ENCODE measurements around the gene TSR1. TPM values are rescaled to one million over a fixed set of nuclear protein-coding genes. Genes with fewer than 3 reads are reported as not detected.
A peak's percentile ranks its signal among the peaks of the same experiment; 100 is the strongest.

TSR1 gene
- total RNA-seq = 34.5 TPM
- long read RNA-seq, full-length matches to known transcripts = 73 of 118 reads
- long read RNA-seq, partial matches to known transcripts = 25 of 118 reads
- long read RNA-seq, other reads (novel, unspliced or antisense) = 20 of 118 reads

DNA sequence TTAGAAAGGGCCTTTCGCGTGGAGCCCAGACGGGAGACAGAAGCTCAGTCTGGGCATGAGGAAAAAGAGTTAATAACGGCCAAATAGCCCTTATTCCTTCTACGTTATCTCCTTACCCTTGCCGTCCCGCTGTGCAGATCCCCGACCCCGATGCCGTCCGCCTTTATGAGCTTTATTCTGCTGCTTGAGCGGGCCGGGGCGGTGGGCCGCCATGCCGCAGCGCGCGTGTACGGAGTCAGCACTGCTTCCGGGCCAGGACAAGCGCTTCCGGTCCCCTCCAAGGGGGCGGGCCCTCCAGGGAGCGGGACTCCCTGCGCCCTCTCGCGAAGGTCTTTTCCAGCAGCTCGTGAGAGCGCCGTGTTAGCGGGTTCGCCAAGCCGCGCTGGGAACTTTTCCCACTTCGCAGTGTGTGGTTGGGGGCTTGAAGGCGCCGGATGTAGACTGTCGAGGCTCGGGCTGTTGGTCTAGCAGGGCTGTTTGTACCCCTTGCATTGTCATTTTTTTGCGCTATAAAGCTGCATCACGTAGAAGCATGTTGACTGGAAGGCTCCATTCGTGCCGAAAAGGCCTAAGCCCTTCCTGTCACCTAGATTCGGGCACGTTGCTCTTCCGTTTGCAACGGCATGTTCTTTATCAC lies at the start of gene TSR1:
Gene TSR1 (minus strand): TSS at position 243 of the 637 bp plus-strand sequence. CDS start 30 bp downstream, at position 213.
- peak; percentile 96 for DNase-seq (ENCODE audit: low spot score)

DNA sequence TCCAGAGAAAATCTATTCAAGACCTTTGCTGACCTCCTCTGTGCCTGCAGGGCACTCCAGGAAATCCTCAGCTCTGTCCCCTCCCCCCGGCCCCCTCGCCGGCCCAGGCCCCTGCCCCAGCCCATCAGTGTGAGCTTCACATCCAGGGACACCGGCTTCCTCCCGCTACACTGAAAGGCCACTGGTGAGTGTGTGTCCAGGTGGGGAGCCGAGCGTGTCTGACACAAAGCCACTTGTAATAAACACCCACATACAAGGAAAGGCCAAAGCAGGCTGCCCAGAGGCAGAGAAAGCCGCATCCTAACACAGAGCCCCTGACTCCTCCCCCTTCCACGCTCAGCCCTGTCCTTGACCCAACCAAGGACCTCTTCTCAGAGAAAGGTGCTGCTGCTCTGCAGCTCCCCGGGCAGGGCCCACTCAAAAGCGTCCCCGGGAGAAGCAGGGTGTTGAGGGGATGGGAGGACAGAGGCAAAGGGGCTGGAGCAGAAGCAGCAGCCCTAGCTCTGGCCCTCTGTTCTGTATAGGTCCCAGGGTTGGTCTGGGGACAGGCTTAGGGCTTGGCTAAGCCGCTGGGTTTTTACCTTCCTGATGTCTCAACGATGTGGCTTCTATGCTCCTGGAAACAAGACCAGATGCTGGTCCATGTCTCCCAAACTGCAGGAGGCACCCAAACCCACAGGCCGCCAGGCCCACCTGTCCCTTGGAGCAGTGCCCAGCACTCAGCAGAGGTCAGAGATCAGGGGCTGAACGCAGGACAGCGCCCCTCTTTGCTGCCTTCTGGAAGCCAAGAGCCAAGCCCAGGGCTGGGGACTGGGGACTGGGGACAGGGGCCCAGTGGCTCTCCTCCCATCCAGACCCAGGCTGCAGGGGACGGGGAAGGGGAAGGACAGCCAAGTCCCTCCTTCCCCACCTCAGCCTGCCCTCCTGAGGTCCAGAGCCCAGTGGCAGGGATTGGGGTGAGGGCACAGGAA lies 49.3 kb upstream of the TSR1 start:
- DNase-seq (ENCODE audit: low spot score) = no peak

DNA sequence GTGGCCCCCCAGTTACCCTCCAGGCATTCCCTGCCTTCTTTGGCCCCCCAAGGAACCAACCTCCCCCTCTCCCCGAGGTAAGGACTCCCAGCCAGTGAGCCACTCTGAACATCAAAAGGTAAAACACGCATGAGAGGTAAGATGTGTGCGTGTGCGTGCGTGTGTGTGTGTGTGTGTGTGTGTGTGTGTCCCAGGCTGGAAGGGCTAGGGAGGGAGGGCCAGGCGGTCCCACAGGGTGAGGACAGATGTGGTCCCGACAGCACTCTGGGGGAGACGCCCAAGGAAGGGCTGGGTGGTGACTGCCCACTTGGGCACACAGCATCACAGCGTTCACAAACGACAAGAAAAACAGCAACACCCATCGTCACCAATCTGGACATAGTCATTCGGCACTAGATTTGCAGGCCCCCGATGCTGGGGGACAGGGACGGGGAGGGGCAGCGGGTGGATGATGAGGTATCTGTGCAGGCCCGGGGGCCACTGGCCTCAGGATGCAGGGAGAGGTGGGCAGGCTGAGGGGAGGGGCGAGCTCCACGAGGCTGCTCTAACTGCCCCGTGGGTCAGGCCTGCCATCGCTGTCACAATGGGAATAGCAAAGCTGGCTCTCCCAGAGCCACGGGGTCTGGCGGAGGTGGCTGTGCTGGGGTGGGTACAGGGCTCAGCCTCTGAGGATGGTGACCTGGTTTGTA lies 48.3 kb upstream of the TSR1 start:
- DNase-seq (ENCODE audit: low spot score) = no peak

DNA sequence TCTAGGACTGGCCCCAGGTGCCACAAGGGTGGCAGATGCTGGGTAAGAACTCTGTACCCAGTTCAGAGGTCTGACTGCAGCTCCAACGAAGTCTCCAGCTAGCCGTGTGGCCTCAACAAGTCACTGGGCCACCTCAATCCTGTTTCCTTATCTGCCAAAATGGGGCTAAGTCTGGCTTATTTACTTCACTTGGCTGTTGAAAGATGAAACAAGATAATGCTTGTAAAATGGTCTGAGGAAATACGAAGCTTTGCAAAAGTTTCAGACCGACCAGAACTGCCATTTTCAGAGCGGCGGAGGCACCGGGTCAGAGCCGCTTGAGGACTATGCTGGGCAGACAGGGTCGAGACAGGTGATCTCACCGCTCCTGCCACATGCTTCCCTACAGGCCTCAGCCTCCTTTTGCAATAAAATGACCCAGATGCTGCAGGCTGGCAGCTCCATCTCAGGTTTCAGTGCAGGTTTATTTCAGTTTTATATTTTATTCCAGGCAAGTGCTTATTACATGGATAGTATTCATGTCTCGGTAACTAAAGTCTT lies 47.4 kb upstream of the TSR1 start:
- no peak for DNase-seq (ENCODE audit: low spot score)

DNA sequence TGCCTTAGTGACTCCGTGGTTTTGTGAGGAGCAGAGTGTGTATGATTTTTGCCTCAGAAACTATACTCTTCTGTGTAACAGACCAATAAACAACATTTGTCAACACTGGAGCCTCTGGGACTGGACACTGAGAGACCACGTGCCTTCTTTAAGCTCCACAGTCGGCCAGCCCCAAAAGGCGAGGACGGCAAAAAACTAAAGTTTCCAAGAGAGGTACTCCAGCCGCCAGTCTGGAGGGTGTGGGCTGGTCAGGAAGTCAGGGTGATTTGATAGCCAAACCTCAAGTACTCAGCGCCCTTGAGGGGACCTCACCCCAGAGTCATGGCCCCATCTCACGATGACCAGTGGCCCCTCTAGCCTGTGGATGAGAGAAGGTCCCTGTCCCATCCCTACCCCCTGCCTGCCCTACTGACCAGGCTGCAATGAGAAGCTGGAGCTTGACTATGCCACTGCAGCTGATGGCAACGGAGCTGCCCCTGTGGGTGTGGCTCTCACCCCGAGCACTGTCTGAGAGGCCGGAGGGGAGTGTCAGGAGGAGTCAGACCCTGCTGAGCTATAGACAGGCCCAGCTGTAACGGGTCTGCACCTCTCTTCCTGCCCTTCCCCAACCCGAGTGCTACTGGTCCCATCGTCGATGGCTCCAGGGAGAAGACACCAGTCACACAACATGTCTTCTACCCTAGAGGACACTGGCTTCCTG lies 44.8 kb upstream of the TSR1 start:
- no peak for DNase-seq (ENCODE audit: low spot score)

DNA sequence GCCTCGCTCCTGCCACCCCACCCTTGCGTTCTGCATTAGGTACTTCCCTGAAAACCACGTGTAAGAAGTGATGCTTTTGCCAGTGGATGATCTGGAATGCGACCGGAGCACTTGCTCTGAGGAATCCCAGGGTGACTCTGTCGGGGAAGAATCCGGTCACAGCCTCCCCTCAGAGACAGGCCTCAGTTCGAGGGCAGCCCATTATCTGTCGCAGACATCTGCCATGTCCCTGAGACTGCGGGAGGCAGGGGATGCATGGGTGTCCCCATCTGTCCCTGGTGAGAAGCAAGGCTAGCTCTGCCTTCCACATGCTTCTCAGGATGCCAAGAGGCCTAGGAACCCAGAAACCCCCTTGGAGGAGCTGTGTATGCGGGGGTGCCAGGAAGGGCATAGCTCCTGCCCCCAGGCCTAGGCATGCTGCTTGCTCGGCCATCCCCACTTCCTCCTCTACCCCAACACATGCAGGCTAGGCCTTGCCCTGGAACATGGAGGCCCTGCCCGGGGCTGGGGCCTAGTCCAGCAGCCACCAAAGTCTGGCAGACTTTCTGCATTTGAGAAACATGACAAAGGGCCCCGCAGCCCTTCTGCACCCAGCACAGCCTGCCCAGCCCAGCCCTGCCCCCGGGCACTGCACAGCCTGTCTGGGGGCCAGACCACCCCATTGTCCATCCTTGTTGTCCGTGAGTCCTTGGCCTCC lies 44.1 kb upstream of the TSR1 start:
- no peak for DNase-seq (ENCODE audit: low spot score)

DNA sequence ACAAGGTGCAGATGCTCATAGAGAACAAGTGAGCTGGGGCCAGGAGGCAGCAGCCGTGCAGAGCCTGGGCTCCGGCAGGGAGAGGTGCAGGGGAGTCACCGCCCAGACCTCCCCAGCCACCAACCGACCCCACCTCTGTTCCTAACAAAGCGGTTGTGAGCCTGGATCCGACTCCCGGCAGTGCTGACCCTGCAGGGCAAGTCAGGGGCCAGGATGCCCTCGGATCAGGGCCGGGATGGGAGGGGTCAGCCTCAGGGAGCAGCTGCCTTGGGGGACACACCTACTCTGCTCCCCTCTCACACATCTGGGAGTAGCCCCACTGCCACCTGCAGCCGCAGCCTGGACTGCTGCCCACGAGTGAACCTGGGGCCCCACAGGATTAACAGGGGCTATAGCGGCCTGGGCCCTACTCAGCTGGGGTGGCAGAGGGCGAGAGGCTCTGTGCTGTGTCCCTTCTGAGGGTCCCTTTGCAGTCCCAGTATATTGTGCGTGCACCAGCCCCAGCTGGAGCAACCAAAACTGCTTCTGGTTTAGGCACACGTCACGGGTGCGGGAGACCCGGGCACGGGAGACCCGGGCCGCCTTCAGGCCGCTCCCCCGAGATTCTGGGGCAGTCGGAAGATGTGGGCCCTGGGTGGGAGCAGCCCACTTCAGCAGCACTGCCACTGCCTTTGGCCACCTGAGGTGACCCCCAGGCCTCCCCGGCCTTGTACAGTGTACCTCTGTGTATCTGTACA lies 43.4 kb upstream of the TSR1 start:
- DNase-seq (ENCODE audit: low spot score) = no peak

DNA sequence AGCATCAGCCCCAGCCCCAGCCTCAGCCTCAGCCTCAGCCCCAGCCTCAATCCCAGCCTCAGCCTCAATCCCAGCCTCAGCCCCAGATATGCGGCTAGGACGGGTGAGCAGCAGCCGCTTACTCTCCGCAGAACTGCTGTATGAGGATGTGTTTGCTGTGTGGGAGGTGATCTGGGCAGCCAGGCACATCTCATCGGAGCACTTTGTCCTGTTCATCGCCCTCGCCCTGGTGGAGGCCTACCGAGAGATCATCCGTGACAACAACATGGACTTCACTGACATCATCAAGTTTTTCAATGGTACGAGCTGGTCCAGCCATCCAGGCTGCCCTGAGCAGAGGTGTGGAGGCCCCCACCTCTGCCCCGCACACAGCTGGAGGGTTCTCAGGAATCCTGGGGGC lies 42.6 kb upstream of the TSR1 start:
- no peak for DNase-seq (ENCODE audit: low spot score)

DNA sequence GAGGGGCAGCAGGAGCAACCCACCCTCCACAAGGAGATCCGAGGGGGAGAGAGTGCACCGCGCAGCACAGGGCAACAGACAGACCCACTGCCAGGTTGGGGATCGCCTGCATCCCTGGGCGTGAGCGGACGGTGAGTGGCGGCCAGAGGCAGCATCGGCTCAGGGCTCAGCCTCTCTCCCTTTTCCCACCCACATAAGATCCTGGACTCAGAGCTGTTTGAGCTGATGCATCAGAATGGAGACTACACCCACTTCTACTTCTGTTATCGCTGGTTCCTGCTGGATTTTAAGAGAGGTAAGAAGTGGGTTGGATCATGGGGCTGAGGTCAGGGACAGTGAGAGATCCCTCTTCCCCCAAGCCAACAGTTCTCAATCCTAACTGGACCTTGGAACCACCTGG lies 41.4 kb upstream of the TSR1 start:
- DNase-seq (ENCODE audit: low spot score) = no peak

DNA sequence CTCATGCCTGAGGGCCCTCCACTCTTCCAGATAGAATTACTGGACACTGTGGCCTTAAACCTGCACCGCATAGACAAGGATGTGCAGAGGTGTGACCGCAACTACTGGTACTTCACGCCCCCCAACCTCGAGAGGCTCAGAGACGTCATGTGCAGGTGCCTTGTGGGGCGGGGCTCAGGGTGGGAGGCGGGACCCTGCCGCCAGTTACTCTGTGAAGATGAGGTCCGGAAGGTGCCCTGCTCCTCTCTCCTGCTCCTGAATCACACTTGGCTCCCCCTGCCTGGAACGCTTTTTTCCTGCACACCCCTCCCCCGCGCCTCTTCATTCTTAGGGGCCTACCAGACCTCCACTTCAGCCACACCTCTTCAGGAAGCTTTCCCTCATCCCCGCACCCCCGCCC lies 39.9 kb upstream of the TSR1 start:
- no peak for DNase-seq (ENCODE audit: low spot score)

DNA sequence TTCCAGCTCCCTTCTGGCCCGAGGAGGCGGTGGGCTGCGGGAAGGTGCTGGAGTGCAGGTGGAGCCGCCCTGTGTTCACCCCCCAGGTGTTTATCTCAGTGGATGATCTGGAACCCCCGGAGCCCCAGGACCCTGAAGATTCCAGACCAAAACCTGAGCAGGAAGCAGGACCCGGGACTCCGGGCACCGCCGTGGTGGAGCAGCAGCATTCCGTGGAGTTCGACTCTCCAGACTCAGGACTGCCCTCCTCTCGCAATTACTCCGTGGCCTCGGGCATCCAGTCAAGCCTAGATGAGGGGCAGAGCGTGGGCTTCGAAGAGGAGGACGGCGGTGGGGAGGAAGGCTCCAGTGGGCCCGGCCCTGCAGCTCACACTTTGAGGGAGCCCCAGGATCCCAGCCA lies 39.1 kb upstream of the TSR1 start:
- no peak for DNase-seq (ENCODE audit: low spot score)

DNA sequence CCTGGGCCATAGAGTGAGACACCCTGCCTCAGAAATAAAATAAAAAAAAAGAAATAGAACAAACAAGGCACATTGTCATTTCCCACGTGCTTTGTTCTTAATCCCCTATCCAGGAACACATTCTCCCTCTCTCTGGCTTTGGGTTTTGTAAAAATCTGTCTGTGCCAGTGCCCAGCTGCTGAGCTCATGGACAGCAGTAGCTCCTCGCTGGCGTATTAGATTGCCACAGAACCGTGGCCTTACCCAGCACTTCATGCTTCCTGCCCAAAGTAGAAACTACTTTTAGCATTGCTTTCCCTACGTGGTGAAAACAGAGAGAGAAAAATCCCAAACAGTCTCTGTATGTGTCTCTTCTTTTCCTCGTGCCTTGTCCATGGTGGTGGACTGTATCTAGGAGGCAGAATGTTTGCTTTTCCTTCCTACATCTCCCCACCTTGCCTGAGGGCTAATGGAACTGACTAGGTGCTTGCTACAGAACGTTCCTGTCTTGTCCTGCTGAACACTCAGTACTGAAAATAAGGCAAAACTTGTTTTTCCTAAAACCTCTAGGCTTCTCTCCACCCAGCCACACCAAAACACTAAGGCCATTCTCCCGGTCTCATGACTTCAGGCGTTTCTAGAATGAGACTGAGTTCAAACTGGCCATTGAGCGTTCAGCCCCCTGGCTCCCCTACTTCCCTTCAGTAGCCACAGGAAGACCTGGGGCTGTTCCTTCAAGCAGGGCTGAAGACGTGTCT lies 38.5 kb upstream of the TSR1 start:
- no peak for DNase-seq (ENCODE audit: low spot score)

DNA sequence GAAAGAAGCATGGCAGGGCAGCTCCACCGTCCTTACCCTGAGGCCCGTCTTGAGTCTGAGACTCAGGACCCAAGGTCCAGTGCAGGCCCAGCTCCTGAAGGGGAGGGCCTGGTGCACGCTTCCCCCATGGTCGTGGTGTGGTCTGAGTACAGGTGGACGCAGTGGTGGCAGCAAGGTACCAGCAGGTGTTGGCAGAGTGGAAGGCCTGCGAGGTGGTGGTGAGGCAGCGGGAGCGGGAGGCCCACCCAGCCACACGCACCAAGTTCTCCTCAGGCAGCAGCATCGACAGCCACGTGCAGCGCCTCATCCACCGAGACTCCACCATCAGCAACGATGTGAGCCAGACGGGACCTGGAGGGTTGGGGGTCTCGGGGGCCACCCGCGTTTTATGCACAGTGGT lies 36.9 kb upstream of the TSR1 start:
- no peak for DNase-seq (ENCODE audit: low spot score)

DNA sequence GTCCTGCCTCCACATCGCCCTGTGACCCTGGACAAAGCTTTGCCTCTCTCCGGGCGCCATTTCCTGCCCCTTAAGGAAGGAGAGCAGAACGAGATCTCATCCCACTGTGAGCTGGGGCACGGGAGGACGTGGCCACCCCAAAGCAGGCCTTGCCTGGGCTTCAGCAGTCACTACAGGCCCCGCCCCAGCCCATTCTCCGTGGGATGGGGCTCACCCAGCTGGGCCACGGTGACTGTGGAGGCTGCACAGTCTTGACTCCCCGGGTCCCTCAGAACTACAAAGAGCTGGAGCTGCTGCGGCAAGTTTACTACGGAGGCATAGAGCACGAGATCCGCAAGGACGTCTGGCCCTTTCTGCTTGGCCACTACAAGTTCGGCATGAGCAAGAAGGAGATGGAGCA lies 36.4 kb upstream of the TSR1 start:
- DNase-seq (ENCODE audit: low spot score) = no peak

DNA sequence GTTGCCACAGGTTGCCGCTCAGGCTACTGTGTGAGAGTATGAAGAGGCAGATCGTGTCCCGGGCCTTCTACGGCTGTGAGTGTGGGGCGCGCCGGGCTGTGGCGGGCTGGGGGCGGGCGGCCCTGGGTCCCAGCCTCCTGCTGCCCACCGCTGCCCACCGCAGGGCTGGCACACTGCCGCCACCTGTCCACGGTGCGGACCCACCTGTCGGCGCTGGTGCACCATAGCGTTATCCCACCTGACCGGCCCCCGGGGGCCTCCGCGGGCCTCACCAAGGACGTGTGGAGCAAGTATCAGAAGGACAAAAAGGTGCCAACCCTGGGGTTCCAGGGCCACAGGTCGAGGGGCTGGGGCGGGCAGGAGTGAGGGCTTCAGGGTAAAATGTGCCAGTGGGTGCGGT lies 35.9 kb upstream of the TSR1 start:
- DNase-seq (ENCODE audit: low spot score) = no peak

DNA sequence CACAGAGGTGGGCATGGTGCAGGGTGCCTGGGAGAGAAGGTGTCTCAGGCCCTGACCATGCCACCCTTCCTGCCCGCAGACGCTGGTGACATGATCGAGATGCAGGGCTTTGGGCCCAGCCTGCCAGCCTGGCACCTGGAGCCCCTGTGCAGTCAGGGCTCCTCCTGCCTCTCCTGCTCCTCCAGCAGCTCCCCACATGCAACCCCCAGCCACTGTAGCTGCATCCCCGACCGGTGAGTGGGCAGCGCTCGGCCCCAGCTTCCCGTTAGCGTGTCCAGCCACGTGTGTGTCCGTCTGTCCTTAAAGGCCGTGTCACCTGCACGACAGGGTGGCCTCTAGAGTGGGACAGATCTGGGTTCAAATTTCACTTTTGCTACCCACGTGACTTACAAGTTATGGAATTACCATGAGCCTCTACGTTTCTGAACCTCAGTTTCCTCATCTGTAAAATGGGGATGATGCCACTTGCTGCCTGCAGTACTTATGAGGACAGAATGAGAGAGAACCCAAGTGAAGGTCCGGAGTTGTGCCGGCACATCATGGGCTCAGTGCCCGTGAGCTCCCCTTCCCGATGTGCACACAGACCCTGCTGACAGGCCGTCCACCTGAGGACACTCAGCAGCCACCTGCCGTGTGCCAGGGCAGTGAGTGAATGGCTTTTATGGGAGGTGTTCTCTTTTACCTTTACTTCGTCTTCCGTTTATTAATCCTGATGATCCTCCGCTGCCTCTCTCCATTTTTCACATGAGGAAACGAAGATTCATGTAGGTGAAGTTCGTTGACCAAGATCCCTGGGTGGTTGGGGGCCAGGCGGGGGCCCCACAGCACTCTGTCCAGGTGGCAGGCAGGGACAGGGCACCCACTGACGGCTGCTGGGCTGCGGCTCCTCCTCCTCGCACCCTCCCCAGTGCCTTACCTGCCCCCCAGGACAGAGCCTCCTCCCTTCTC lies 35.2 kb upstream of the TSR1 start:
- no peak for DNase-seq (ENCODE audit: low spot score)

DNA sequence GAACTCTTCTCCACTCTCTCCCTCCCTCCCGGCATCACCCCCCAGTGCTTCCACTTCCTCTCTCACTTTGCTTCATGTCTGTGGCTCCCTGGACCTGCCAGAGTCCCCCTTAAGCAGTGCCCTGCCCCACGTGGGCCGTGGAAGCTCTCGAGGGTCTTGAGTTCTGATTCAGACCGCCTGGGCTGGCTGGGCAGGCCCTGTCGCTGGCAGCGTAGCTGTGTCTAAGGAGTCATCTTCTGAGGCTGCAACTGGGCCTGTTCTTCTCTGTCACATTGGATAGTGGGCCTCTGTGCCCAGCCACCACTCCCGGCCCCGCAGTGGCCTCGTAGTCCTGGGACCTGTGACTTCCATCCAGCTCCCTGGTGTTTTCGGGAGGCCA lies 33.9 kb upstream of the TSR1 start:
- DNase-seq (ENCODE audit: low spot score) = no peak

Data from mesenteric fat pad (tissue), 1 donor.